A549 (cell line): ENCODE data around the gene RPS27A. TPM values are rescaled to one million over a fixed set of nuclear protein-coding genes. Genes with fewer than 3 reads are reported as not detected.
A peak's percentile ranks its signal among the peaks of the same experiment; 100 is the strongest.

Experiments
- ATAC-seq, 2 experiments: fragments of 200-7000 bp in 1 of 2; fragments of >200 bp in 1 of 2; cut with Nextera tagmentation in 1 of 2; cut with Tn5 transposase in 1 of 2; 3 replicates each; pipeline versions ENCODE4 v1.8.0 to v1.9.1; 2018 to 2020; ENCODE audit warnings: mild to moderate bottlenecking in 1 of 2, moderate library complexity in 1 of 2
- CTCF ChIA-PET: fragments of 300-600 bp; sonication (Branson Sonifier 250); formaldehyde crosslinking; extraction: SDS; loops from one replicate; lab custom pipeline; 2021; ENCODE audit warnings: antibody characterized with exemption, inconsistent platforms; lab: Yijun Ruan, JAX
- POLR2A ChIA-PET: fragments of 350-600 bp; formaldehyde crosslinking; extraction: SDS; loops from one replicate; lab custom pipeline; 2021; ENCODE audit warnings: antibody characterized with exemption, inconsistent platforms; lab: Yijun Ruan, JAX
- DNase-seq, 2 experiments: peaks; one replicate each; pipeline versions ENCODE4 v3.0.0 to v3.0.0-alpha.2; 2011 to 2016; ENCODE audit warnings: low read depth in 1 of 2, low spot score in 1 of 2
- FAIRE-seq: peaks from 2 replicates; lab custom pipeline; 2011; peaks lifted over from hg19 to GRCh38; lab: Jason Lieb, UNC
- H3K27ac ChIP-seq, 2 experiments: fragments of >200 bp; sonication (Bioruptor Twin); formaldehyde crosslinking; 3 replicates each; pipeline ENCODE4 v1.5.1; 2016 to 2017
- H3K4me1 ChIP-seq: fragments of >200 bp; sonication (Bioruptor Twin); formaldehyde crosslinking; 3 replicates; pipeline ENCODE4 v1.6.1; 2016
- H3K4me2 ChIP-seq: fragments of >200 bp; sonication (Bioruptor Twin); formaldehyde crosslinking; 3 replicates; pipeline ENCODE4 v1.6.1; 2016
- H3K4me3 ChIP-seq: fragments of >200 bp; sonication (Bioruptor Twin); formaldehyde crosslinking; 3 replicates; pipeline ENCODE4 v1.5.1; 2016
- H3K9me3 ChIP-seq: fragments of >200 bp; sonication (Bioruptor Twin); formaldehyde crosslinking; 3 replicates; pipeline ENCODE4 v1.6.1; 2016
- CBX8 ChIP-seq: fragments of 200-600 bp; sonication (generic); IDR thresholded peaks from 2 replicates; pipeline ENCODE4 v1.6.1; 2016
- CEBPB ChIP-seq, 2 experiments: fragments of >200 bp in 1 of 2; sonication (Bioruptor Twin) in 1 of 2; formaldehyde crosslinking in 1 of 2; IDR thresholded peaks; 2 replicates each; pipeline ENCODE4 v1.6.1; 2012 to 2016
- CTCF ChIP-seq: fragments of >200 bp; sonication (Bioruptor Twin); formaldehyde crosslinking; IDR thresholded peaks from 3 replicates; pipeline ENCODE4 v1.5.1; 2016
- E2F6 ChIP-seq: IDR thresholded peaks from 2 replicates; pipeline ENCODE4 v1.6.1; 2012; ENCODE audit warnings: low read depth, borderline replicate concordance
- FOSB ChIP-seq: fragments of 250-450 bp; sonication (Bioruptor Pico); IDR thresholded peaks from 2 replicates; pipeline ENCODE4 v1.5.0; 2020; ENCODE audit warnings: mild to moderate bottlenecking, moderate library complexity
- FOSL2 ChIP-seq, 2 experiments: fragments of 450-650 bp in 1 of 2; fragments of >200 bp in 1 of 2; sonication (Bioruptor Twin) in 1 of 2; formaldehyde crosslinking; IDR thresholded peaks; 2 replicates each; pipeline versions ENCODE4 v1.5.0 to v1.6.1; 2016 to 2020; ENCODE audit warnings: mild to moderate bottlenecking in 1 of 2, moderate library complexity in 1 of 2
- HDAC2 ChIP-seq: fragments of 200-600 bp; sonication (generic); IDR thresholded peaks from 2 replicates; pipeline ENCODE4 v1.6.1; 2016
- HOXB5 ChIP-seq: fragments of 250-450 bp; sonication (Bioruptor Pico); IDR thresholded peaks from 2 replicates; pipeline ENCODE4 v1.5.0; 2020; ENCODE audit warnings: mild to moderate bottlenecking, moderate library complexity
- MAFK ChIP-seq: fragments of 450-650 bp; IDR thresholded peaks from 2 replicates; pipeline ENCODE4 v1.6.1; 2014; ENCODE audit not compliant: partially characterized antibody
- MAZ ChIP-seq: fragments of 150-350 bp; IDR thresholded peaks from 2 replicates; pipeline ENCODE4 v1.6.1; 2014; ENCODE audit warnings: antibody characterized with exemption, low read depth, low read length, borderline replicate concordance
- PBX3 ChIP-seq: IDR thresholded peaks from 2 replicates; pipeline ENCODE4 v1.6.1; 2012
- PHF8 ChIP-seq: fragments of 200-600 bp; sonication (generic); IDR thresholded peaks from 2 replicates; pipeline ENCODE4 v1.6.1; 2016; ENCODE audit warnings: low read depth, mild to moderate bottlenecking, antibody characterized with exemption, moderate library complexity, borderline replicate concordance
- RARB ChIP-seq: fragments of 250-450 bp; sonication (Bioruptor Pico); IDR thresholded peaks from 2 replicates; pipeline ENCODE4 v1.8.0; 2021; ENCODE audit warnings: mild to moderate bottlenecking, moderate library complexity
- REST ChIP-seq: fragments of 200-600 bp; sonication (generic); IDR thresholded peaks from 2 replicates; pipeline ENCODE4 v1.6.1; 2016; ENCODE audit warnings: antibody characterized with exemption, mild to moderate bottlenecking, moderate library complexity
- SMC3 ChIP-seq: fragments of >200 bp; sonication (Bioruptor Twin); formaldehyde crosslinking; IDR thresholded peaks from 3 replicates; pipeline ENCODE4 v1.6.1; 2018; ENCODE audit warnings: inconsistent platforms
- TP53 ChIP-seq: fragments of 250-450 bp; sonication (Bioruptor Pico); IDR thresholded peaks from 2 replicates; pipeline ENCODE4 v1.5.0; 2021; ENCODE audit warnings: mild to moderate bottlenecking, moderate library complexity
- WGBS: methylation state at CpG from one replicate; pipeline ENCODE4 v1.1.6; 2017; ENCODE audit errors: missing lambda C conversion rate; 5-methylcytosine and 5-hydroxymethylcytosine counted together
- polyA plus RNA-seq, 4 experiments: library from polyadenylated mRNA; depleted of rRNA in 3 of 4; stranded (reverse); fragments of >200 nt; fragmentation: RNase III in 1 of 4; extraction: RNeasy Plus Mini Kit Qiagen cat#74134 plus additional on column Dnase treatment in 1 of 4; gene quantifications; 2 replicates in 3 of 4; 3 replicates in 1 of 4; pipeline ENCODE4 v1.2.3, GENCODE V29; 2011 to 2017

The RPS27A gene
- polyA plus RNA-seq, 2 of the 4 experiments (the other 2 are of a cell fraction), result 2,882 to 3,746 TPM

GRCh38 chr2:55230551-55230950, 1.9 kb upstream of the RPS27A start:
- Histone ChIP-seq H3K9me3 (no peaks in the 10 kb centered on the region), H3K27ac (no peak overlapping the region; a peak in 1 of 6 replicates), H3K4me2 (peak overlapping the region; percentile 64)
- FAIRE-seq (no peak), ATAC-seq (no peak), DNase-seq (no peak)
- CTCF ChIA-PET, result interaction anchor here (0.6 to 1.2 kb wide), 2 partner anchors 43 to 704 kb away, joined by 3 read pairs; no protein-coding TSS in a partner anchor
- TF ChIP-seq E2F6, result no peak
- TF ChIP-seq MAFK, result peak; percentile 86
- TF ChIP-seq TP53 (CRISPR knock-in tag), result 0 out of 2 replicates have a peak, but pooled peaks have one; percentile 19
- TF ChIP-seq, all 56 proteins: peak for 2
- POLR2A ChIA-PET, result interaction anchor here (1.2 kb wide), 1 partner anchor 180 kb away, joined by 4 read pairs; the partner anchor contains the start of gene RTN4
- 93% methylated on average over 3 of the region's 3 CpGs for WGBS
- 0 out of 3 replicates have a peak overlapping the region, but pooled peaks have one; percentile 82 for H3K4me3 ChIP-seq
- H3K4me1 ChIP-seq, result peaks cover 29% of the 10 kb centered on the region

- peak; percentile 73 to 75 for ATAC-seq
- ChIA-PET POLR2A (interaction anchor here (1.2 kb wide), 1 partner anchor 181 kb away, joined by 4 read pairs; the partner anchor contains the start of gene RTN4), CTCF (interaction anchor here (0.9 kb wide), 1 partner anchor 63 kb away, joined by 3 read pairs; no protein-coding TSS in a partner anchor)
- FAIRE-seq, result no peak
- H3K4me3 ChIP-seq, result peak overlapping the region; percentile 82
- 3% methylated on average over 13 of the region's 13 CpGs for WGBS
- H3K27ac ChIP-seq, result peak overlapping the region; percentile 85 to 89
- DNase-seq, result peak in 1 of 2 experiments; percentile 55
- H3K4me2 ChIP-seq, result peak overlapping the region; percentile 64
- no peak for TF ChIP-seq SMC3
- TF ChIP-seq HOXB5 (CRISPR knock-in tag), result peak; percentile 66; the same call in 1 of the 2 replicates
- TF ChIP-seq FOSL2 (IDR thresholded peaks at IDR 0.05), result no peak
- TF ChIP-seq FOSL2 (CRISPR knock-in tag; IDR thresholded peaks at IDR 0.05), result no peak; the same call in 1 of the 2 replicates
- TF ChIP-seq PHF8, result peak; percentile 86; the same call in 1 of the 2 replicates
- no peak for TF ChIP-seq CTCF
- TF ChIP-seq CEBPB (IDR thresholded peaks at IDR 0.05), result no peak
- no peak for TF ChIP-seq PBX3
- TF ChIP-seq CBX8, result no peak
- no peak; the same call in 1 of the 2 replicates for TF ChIP-seq REST
- TF ChIP-seq RARB (CRISPR knock-in tag), result no peak
- TF ChIP-seq MAZ, result no peak
- TF ChIP-seq HDAC2, result no peak
- peak; percentile 31; the same call in 1 of the 2 replicates for TF ChIP-seq FOSB (CRISPR knock-in tag)
- peaks cover 34% of the 10 kb centered on the region for H3K4me1 ChIP-seq
- H3K9me3 ChIP-seq, result no peaks in the 10 kb centered on the region
Measured at GRCh38 chr2:55231546-55232083, 873 bp upstream of the RPS27A start.
